ENCODE data around the gene ARHGEF10L.

ARHGEF10L gene

DNA sequence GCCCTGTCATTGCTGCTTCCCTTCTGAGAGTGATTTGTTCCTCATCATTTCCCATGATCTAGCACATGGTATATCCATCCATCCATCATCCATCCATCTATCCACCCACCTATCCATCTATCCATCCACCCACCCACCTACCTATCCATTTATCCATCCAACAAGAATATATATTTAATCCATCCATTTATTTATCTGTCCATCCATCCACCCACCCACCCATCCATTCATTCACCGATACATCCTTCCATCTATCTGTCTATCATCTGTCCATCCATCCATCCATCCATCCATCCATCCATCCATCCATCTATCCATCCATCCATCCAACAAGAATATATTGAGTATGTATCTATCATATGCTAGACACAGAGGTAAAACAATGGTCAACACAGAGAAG is 115.7 kb downstream of the ARHGEF10L start:
- H3K4me3 ChIP-seq (ENCODE audit: low read length): no peak overlapping the region
- no peak overlapping the region for H3K9ac ChIP-seq (ENCODE audit: low read depth, low read length)
- H3K36me3 ChIP-seq (ENCODE audit: insufficient read depth, low read length): peaks cover 47% of the 10 kb centered on the region
- no peaks in the 10 kb centered on the region for H3K4me1 ChIP-seq (ENCODE audit: insufficient read depth, low read length)
- H3K27ac ChIP-seq (ENCODE audit: low read depth, low read length): no peak overlapping the region
- 100% methylated on average over 1 of the region's 1 CpG for WGBS
- H3K9me3 ChIP-seq (ENCODE audit: insufficient read depth, low read depth, low read length): no peaks in the 10 kb centered on the region
- H3K27me3 ChIP-seq (ENCODE audit: insufficient read depth, low read length): no peaks in the 10 kb centered on the region

DNA sequence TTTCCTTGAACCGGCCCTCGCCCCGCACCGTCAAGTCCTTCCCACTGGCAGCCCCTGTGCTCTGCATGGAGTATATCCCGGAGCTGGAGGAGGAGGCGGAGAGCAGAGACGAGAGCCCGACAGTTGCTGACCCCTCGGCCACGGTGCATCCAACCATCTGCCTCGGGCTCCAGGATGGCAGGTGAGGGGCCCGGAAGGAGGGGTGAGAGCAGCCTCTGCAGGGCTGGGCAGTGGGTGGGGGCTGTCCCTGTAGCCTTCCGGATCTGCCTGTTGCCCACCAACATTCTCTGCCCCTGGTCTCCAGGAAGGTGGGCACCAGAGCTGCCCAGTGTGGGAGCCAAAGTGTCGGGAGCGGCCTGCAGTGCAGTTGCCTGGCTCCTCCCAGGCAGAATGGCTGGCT is 116.4 kb downstream of the ARHGEF10L start:
- peaks cover 47% of the 10 kb centered on the region for H3K36me3 ChIP-seq (ENCODE audit: insufficient read depth, low read length)
- WGBS: 94% methylated on average over 15 of the region's 15 CpGs

DNA sequence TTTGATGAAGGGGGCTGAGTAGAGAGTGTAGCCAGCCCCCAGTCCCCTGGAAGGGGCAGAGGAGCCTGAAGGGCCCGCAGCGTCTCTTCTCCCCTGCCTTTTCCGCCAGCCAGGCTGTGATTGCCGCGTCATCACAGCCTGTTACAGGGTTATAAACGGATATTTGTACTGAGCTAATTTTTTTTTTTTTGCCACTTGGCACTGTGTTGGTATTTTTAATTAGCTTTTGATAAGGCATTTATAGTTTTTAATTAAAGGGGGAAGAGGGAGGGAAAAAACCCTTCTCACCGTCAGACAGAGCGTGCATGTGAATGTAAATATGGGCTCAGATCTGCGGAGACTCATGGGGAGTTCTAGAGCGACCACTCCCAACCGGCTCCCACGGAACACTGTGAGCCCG is 117.9 kb downstream of the ARHGEF10L start:
- 96% methylated on average over 13 of the region's 13 CpGs for WGBS
- Histone ChIP-seq H3K27ac (ENCODE audit: low read depth, low read length) (no peak overlapping the region), H3K9ac (ENCODE audit: low read depth, low read length) (no peak overlapping the region), H3K4me3 (ENCODE audit: low read length) (no peak overlapping the region), H3K27me3 (ENCODE audit: insufficient read depth, low read length) (no peaks in the 10 kb centered on the region), H3K36me3 (ENCODE audit: insufficient read depth, low read length) (peaks cover 45% of the 10 kb centered on the region), H3K9me3 (ENCODE audit: insufficient read depth, low read depth, low read length) (no peaks in the 10 kb centered on the region), H3K4me1 (ENCODE audit: insufficient read depth, low read length) (no peaks in the 10 kb centered on the region)

More for the DNA sequence above, 116.4 kb downstream of the ARHGEF10L start:
- Histone ChIP-seq H3K27me3 (ENCODE audit: insufficient read depth, low read length) (no peaks in the 10 kb centered on the region), H3K4me1 (ENCODE audit: insufficient read depth, low read length) (no peaks in the 10 kb centered on the region), H3K4me3 (ENCODE audit: low read length) (no peak overlapping the region), H3K27ac (ENCODE audit: low read depth, low read length) (no peak overlapping the region), H3K9me3 (ENCODE audit: insufficient read depth, low read depth, low read length) (no peaks in the 10 kb centered on the region), H3K9ac (ENCODE audit: low read depth, low read length) (no peak overlapping the region)

GRCh38 chr1:17658837-17659236 is 119.3 kb downstream of the ARHGEF10L start:
- Histone ChIP-seq H3K27ac (ENCODE audit: low read depth, low read length) (no peak overlapping the region), H3K9me3 (ENCODE audit: insufficient read depth, low read depth, low read length) (no peaks in the 10 kb centered on the region), H3K4me1 (ENCODE audit: insufficient read depth, low read length) (no peaks in the 10 kb centered on the region), H3K27me3 (ENCODE audit: insufficient read depth, low read length) (no peaks in the 10 kb centered on the region), H3K9ac (ENCODE audit: low read depth, low read length) (no peak overlapping the region), H3K36me3 (ENCODE audit: insufficient read depth, low read length) (peaks cover 45% of the 10 kb centered on the region), H3K4me3 (ENCODE audit: low read length) (no peak overlapping the region)
- 95% methylated on average over 6 of the region's 6 CpGs for WGBS

DNA sequence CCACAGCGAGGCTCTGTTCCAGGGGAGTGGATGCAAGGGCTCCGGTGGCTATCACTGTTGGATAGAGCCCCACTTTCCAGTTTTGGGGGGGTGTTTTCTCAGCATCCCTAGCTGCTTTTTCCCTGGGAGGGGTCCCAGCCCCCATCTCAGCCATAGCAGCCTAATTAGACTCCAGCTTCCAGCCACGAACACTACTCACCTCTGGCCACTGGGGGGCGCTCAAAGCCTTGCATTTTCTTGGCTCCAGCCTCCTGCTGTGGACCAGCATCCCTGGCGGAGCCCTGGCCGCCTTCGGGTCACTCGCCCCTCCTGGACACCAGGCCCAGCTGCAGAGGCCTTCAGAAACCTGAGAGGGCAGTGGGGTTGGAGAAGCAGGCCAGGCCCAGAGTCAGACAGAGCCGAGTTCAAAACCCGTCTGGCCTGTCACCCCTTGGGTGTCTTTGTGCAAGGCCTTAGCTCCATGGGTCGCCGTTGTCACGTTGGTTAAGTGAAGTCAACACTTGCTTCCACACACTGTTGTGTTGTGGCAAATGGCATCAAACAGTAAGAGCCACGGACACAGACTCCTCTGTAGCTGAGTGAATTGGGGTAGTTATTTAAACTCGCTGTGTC is 122.2 kb downstream of the ARHGEF10L start:
- H3K9ac ChIP-seq (ENCODE audit: low read depth, low read length): no peak overlapping the region
- H3K9me3 ChIP-seq (ENCODE audit: insufficient read depth, low read depth, low read length): no peaks in the 10 kb centered on the region
- peaks cover 50% of the 10 kb centered on the region for H3K36me3 ChIP-seq (ENCODE audit: insufficient read depth, low read length)
- no peaks in the 10 kb centered on the region for H3K4me1 ChIP-seq (ENCODE audit: insufficient read depth, low read length)
- WGBS: 60% methylated on average over 15 of the region's 15 CpGs
- H3K27me3 ChIP-seq (ENCODE audit: insufficient read depth, low read length): no peaks in the 10 kb centered on the region
- no peak overlapping the region for H3K27ac ChIP-seq (ENCODE audit: low read depth, low read length)
- H3K4me3 ChIP-seq (ENCODE audit: low read length): no peak overlapping the region

- H3K27ac ChIP-seq (ENCODE audit: low read depth, low read length): no peak overlapping the region
- H3K4me3 ChIP-seq (ENCODE audit: low read length): no peak overlapping the region
- WGBS: 94% methylated on average over 10 of the region's 10 CpGs
- H3K9me3 ChIP-seq (ENCODE audit: insufficient read depth, low read depth, low read length): no peaks in the 10 kb centered on the region
- no peak overlapping the region for H3K9ac ChIP-seq (ENCODE audit: low read depth, low read length)
- no peaks in the 10 kb centered on the region for H3K27me3 ChIP-seq (ENCODE audit: insufficient read depth, low read length)
- H3K4me1 ChIP-seq (ENCODE audit: insufficient read depth, low read length): no peaks in the 10 kb centered on the region
- peaks cover 43% of the 10 kb centered on the region for H3K36me3 ChIP-seq (ENCODE audit: insufficient read depth, low read length)
Observed at GRCh38 chr1:17662296-17662695, 122.8 kb downstream of the ARHGEF10L start.

GRCh38 chr1:17662786-17663185 is 123.3 kb downstream of the ARHGEF10L start:
- H3K36me3 ChIP-seq (ENCODE audit: insufficient read depth, low read length): peaks cover 40% of the 10 kb centered on the region
- H3K27me3 ChIP-seq (ENCODE audit: insufficient read depth, low read length): no peaks in the 10 kb centered on the region
- no peaks in the 10 kb centered on the region for H3K4me1 ChIP-seq (ENCODE audit: insufficient read depth, low read length)
- no peak overlapping the region for H3K9ac ChIP-seq (ENCODE audit: low read depth, low read length)
- H3K4me3 ChIP-seq (ENCODE audit: low read length): no peak overlapping the region
- no peaks in the 10 kb centered on the region for H3K9me3 ChIP-seq (ENCODE audit: insufficient read depth, low read depth, low read length)
- 98% methylated on average over 9 of the region's 9 CpGs for WGBS
- H3K27ac ChIP-seq (ENCODE audit: low read depth, low read length): no peak overlapping the region

DNA sequence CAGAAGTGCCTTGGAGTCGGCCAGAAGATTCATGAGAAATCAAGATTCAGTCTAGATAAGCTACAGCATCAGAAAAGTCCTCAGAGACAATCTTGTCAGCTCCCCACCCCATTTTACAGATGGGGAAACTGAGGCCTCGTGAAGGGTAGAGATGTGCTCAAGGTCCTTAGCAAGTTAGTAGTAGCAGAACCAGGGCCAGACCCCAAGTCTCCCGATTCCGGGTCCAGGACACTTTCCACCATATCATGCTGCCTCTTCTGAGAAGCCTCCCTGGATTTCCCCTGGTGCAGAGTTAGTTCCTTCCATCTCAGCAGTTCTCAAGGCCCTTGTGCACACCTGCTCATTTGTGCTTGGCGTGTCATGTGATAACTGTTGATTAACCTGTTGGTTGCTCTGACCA is 124.1 kb downstream of the ARHGEF10L start:
- peaks cover 31% of the 10 kb centered on the region for H3K36me3 ChIP-seq (ENCODE audit: insufficient read depth, low read length)
- H3K9ac ChIP-seq (ENCODE audit: low read depth, low read length): no peak overlapping the region
- no peaks in the 10 kb centered on the region for H3K4me1 ChIP-seq (ENCODE audit: insufficient read depth, low read length)
- no peak overlapping the region for H3K27ac ChIP-seq (ENCODE audit: low read depth, low read length)
- 95% methylated on average over 5 of the region's 5 CpGs for WGBS
- H3K27me3 ChIP-seq (ENCODE audit: insufficient read depth, low read length): no peaks in the 10 kb centered on the region
- no peaks in the 10 kb centered on the region for H3K9me3 ChIP-seq (ENCODE audit: insufficient read depth, low read depth, low read length)
- H3K4me3 ChIP-seq (ENCODE audit: low read length): no peak overlapping the region

GRCh38 chr1:17664322-17664721 is 124.8 kb downstream of the ARHGEF10L start:
- Histone ChIP-seq H3K27ac (ENCODE audit: low read depth, low read length) (no peak overlapping the region), H3K27me3 (ENCODE audit: insufficient read depth, low read length) (no peaks in the 10 kb centered on the region), H3K36me3 (ENCODE audit: insufficient read depth, low read length) (peaks cover 30% of the 10 kb centered on the region), H3K9me3 (ENCODE audit: insufficient read depth, low read depth, low read length) (no peaks in the 10 kb centered on the region), H3K9ac (ENCODE audit: low read depth, low read length) (no peak overlapping the region), H3K4me1 (ENCODE audit: insufficient read depth, low read length) (no peaks in the 10 kb centered on the region), H3K4me3 (ENCODE audit: low read length) (no peak overlapping the region)
- WGBS: 94% methylated on average over 11 of the region's 11 CpGs

DNA sequence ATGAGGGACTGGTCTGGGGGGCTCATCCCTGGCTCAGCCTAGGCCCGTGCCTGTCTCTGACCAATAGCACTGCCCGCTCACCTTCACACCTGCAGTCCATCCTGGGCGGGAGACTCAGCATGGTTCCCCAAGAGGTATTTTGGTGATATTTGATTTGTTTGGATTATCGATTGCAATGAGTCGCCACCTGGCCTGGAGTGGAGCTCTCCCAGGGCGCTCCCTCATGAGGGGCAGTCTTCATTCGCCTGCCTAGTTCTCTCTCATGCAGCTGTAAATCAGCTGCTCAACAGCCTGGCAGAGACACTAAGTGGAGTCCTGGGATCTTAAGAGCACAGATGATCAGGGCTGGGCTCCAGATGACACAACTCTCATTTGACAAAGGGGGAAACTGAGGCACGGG is 125.6 kb downstream of the ARHGEF10L start:
- Histone ChIP-seq H3K27me3 (ENCODE audit: insufficient read depth, low read length) (no peaks in the 10 kb centered on the region), H3K9me3 (ENCODE audit: insufficient read depth, low read depth, low read length) (no peaks in the 10 kb centered on the region), H3K36me3 (ENCODE audit: insufficient read depth, low read length) (peaks cover 32% of the 10 kb centered on the region), H3K9ac (ENCODE audit: low read depth, low read length) (no peak overlapping the region), H3K4me3 (ENCODE audit: low read length) (no peak overlapping the region), H3K4me1 (ENCODE audit: insufficient read depth, low read length) (no peaks in the 10 kb centered on the region), H3K27ac (ENCODE audit: low read depth, low read length) (no peak overlapping the region)
- 95% methylated on average over 8 of the region's 8 CpGs for WGBS

DNA sequence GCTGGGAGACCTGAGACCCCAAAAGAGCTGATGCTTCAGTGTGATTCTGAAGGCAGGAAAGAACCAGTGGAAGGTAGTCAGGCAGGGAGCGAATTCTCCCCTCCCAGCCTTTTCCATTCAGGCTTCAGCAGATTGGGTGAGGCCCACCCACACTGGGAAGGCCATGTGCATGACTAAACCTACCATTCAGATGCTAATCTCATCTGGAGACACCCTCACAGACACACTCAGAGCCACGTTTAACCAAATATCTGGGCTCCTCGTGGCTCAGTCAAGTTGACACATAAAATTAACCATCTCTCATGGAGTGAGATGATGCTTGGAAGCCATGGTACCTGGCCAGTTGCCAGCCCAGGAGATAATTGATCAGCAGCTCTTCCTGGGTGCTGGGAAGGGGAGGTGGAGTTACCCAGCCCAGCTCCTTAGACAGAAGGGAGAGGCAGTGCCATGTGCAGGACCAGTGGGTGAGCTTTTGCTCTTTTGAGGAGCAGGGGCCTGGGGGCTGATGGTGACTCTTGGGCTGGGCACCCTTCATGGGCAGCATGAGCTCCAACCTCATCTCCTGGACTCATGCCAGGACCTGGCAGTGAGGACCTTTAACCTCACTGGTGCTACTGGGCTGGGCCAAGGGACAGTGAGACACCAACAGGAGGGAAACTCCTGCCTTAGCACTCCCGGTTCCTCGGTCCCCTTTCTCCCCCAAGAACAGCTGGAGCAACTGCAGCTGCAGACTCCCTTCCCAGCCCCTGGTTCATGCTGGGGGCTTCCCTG is 126.6 kb downstream of the ARHGEF10L start:
- Histone ChIP-seq H3K9ac (ENCODE audit: low read depth, low read length) (no peak overlapping the region), H3K27me3 (ENCODE audit: insufficient read depth, low read length) (no peaks in the 10 kb centered on the region), H3K27ac (ENCODE audit: low read depth, low read length) (no peak overlapping the region), H3K4me3 (ENCODE audit: low read length) (no peak overlapping the region), H3K36me3 (ENCODE audit: insufficient read depth, low read length) (peaks cover 34% of the 10 kb centered on the region), H3K4me1 (ENCODE audit: insufficient read depth, low read length) (peaks cover 3% of the 10 kb centered on the region; the same call in 1 of the 2 replicates), H3K9me3 (ENCODE audit: insufficient read depth, low read depth, low read length) (no peaks in the 10 kb centered on the region)
- WGBS: 68% methylated on average over 5 of the region's 5 CpGs

All from HUES64 (cell line).